Fibroblast of skin of right quadriceps (primary cell): Measurements from ENCODE around the gene SNX5.

Source experiments
- DNase-seq: peaks from one replicate; pipeline ENCODE4 v3.0.0-alpha.2; 2013

SNX5 gene

GRCh38 chr20:17968366-17969277 lies at the start of gene SNX5, which contains the start of gene MGME1:
Gene SNX5 (minus strand): TSS chr20:17968794. CDS start chr20:17968425, 369 bp downstream.
Gene MGME1 (plus strand): TSS chr20:17969018. CDS start chr20:17969860, 842 bp downstream.
- peak; percentile 100 for DNase-seq

- no peak for DNase-seq
Observed at GRCh38 chr20:18018100-18018499, 49.5 kb upstream of the SNX5 start.

DNA sequence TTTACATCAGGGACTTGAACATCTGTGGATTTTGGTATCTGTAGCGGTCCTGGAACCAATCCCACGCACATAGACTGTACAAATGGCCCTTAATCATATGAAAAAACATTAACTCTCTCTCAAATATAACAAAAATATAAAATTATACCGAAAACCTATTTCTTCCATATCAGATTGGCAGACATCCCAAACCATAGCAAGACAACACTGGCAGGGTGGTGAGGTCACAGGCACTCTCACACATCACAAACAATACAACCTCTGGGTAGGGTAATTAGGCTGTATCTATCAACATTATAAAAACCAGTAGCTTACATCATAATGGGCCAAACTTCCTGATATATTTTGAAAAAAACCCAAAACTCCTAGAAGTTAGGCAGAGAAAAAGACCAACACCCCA lies 48.2 kb upstream of the SNX5 start:
- no peak for DNase-seq

DNA sequence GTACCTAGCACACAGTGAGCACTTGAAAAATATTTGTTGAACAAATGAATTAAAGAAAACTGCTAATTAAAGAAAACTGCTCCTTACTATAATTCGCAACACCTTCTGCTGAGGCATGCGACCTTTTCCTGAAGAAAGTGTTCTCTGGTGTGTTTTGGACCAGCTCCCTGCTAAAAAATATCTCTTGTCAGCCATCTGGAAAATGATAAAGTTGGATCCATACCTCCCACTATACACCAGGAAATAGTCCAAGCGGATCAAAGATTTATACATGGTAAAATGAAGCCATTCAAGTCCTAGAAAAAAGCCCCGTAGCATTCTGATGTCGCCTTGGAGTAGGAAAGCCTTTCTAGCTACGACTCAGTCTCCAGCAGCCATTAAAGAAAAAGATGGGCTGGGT lies 45.8 kb upstream of the SNX5 start:
- no peak for DNase-seq

GRCh38 chr20:18012901-18013300 lies 44.3 kb upstream of the SNX5 start:
- DNase-seq, result no peak

DNA sequence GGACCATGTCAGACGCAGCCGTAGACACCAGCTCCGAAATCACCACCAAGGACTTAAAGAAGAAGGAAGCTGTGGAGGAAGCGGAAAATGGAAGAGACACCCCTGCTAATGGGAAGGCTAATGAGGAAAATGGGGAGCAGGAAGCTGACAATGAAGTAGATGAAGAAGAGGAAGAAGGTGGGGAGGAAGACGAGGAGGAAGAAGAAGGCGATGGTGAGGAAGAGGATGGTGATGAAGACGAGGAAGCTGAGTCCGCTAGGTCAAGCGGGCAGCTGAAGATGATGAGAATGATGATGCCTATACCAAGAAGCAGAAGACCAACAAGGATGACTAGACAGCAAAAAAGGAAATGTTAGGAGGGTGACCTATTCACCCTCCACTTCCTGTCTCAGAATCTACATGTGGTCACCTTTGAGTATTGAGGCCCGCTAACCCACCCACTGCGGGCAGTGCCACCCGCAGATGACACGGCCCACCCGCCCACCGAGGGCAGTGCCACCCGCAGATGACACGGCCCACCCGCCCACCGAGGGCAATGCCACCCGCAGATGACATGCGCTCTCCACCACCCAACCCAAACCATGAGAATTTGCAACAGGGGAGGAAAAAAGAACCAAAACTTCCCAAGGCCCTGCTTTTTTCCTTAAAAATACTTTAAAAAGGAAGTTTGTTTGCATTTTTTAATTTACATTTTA lies 43.5 kb upstream of the SNX5 start:
- DNase-seq, result no peak

DNA sequence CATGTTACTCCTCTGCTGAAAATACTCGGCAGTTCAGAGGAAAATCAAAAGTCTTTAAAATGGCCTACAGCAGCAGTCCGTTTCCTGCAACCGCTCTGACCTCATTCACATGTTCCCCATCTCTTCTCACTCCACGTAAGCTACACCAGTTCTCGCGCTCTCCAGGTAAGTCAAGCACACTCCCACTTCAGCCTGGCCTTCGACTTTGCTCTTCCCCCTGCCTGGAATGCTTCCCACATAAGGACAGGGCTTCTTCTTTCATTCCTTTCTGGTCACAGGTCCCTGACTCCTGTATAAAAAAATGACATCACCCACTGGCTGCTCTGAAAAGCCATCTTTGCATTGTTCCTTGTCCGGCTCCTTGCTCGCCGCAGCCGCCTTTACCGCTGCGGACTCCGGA lies 42.9 kb upstream of the SNX5 start:
- DNase-seq, result no peak

DNA sequence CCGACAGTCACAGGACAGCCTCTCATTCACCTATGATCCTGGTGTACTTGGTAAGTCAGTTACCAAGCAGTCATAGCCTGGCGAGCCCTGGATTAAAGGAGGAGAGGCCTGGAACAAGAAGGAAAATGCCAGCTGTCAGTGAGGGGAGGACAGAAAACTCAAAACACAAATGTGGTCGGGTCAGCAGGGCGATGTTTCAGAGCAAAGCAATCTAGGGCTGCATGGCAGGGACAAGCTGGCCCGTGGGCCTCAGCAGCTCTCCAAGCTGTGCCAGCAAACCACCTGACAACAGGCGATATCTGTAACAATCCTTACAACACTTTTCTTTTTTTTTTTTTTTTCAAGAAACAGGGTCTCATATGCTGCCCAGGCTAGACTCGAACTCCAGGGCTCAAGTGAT lies 40.5 kb upstream of the SNX5 start:
- DNase-seq, result no peak

DNA sequence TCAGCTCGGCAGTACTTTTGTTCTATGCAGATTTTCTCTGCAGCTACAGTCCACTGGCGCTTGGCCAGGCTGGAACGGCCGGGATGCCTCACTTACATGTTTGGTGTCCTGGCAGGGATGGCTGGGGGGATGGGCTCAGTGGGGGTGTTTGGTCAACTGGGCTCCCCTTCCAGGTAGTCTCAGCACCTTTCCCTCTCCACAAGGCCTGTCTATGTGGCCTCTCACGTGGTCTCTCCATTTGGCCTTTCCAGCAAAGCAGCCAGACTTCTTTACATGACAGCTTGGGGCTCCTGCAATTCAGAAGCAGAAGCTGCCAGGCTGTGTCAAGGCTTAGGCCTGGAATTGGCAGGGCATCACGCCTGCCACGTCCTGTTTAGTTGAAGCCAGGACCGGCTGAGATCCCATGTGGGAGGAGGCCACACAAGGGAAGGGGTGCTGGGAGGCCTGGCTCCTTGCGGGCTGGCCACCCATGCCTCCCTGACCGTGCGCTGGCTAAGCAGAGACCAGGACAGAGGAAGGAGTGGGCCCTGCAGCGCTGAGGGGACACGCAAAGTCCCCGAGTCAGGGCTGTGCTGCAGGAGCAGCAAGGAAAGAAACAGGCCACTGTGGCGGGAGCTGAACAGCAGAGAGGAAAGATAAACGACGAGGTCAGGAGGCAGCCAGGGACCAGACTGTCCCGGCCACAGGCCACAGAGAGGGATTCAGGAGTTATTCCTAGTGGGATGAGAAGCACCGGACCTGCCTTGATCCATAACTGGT lies 39.1 kb upstream of the SNX5 start:
- DNase-seq, result no peak

GRCh38 chr20:18006684-18007083 lies 38.1 kb upstream of the SNX5 start:
- DNase-seq, result no peak

DNA sequence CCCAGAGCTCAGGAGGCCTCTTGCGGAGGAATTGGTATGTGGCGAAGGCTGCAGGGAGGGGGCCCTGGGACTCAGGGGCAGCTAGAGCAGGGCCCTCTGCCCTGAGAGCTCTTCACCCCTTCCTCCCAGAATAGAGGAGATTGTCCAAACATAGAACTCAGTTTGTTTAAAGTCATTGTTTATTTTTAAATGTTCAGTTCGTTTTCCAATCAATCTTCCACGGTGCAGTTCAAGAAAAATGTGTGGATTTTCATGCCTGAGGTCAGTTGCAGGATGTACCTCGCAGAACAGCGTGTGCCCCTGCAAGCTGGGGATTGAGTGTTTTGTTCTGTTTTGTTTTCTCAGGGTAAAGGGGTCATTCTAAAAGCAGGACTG lies 37.4 kb upstream of the SNX5 start:
- DNase-seq, result no peak

- DNase-seq, result no peak
Observed at GRCh38 chr20:18005170-18005989, 36.8 kb upstream of the SNX5 start.

DNA sequence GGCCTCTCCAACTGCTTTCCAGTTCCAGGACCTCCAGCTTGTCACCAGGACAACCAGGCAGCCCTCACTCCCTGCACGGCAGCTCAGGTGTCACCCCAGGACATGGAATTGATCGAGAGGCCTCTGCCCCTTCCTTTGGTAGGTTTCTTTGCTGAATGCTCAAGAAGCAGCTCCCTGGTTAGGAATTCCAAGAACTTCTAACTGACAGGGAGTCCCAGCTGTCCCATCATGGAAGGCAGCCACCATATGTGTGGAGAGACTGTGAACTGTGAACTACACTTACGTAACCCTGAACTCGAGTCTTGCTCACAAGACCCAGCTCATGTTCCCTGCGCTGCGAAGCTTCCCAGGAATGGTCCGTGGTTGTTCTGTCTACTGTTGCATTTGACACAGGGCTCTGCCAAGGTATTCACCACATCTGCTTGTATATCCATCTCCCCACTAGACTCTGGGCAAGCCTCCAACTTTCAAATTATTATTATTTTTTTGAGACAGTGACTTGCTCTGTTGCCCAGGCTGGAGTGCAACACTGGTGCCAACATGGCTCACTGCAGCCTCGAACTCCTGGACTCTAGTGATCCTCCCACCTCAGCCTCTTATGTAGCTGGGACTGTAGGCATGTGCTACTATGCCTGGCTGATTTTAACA lies 35.9 kb upstream of the SNX5 start:
- peak; percentile 17 for DNase-seq

- no peak for DNase-seq
Observed at GRCh38 chr20:18003897-18004296, 35.3 kb upstream of the SNX5 start.

DNA sequence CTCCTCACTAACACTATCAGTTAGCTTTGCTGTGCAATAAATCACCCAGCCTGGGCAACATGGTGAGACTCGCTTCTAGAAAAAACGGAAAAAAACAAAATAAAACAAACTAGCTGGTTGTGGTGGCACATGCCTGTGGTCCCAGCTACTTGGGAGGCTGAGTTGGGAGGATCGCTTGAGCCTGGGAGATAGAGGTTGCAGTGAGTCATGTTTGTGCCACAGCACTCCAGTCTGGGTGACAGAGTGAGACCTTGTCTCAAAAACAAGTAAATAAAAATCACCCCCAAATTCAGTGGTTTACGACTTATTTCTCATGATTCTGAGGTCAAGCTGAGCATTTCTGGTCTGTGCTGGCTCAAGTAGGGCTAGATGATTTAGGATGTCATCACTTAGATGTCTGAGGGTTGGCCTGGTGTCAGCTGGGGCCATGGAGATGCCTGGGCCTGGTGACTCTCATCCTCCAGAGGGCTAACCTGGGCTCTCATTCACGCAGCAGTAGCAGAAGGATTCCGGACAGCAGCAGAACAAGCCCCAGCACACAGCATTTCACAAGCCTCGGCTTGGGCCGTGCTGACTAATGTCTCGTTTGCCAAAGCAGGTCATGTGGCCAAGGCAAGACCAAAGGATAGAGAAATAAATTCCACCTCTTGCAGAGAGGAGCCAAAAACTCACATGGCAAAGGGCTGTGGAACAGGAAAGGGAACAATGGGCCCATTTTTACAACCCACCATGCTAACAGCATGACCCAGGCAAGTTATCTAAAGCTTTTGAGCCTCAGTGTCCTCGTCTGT lies 32.7 kb upstream of the SNX5 start:
- peak; percentile 52 for DNase-seq

DNA sequence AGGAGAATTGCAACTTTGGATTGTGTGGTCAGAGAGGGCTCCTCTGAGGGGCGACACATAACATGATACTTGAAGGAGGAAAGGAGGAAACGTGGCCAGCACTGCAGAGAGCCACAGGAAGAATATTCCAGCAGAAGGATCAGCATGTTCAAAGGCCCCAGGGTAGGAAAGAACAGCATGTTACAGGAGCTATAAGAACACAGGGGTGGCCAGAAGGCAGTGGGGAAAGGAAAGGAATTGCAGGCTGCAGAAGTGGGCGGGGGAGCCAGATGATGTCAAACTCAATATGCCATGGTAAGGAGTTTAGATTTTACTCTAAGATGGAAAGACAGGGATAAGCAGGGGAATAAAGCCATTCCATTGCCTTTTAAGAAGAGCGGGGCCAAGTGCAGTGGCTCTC lies 31.0 kb upstream of the SNX5 start:
- no peak for DNase-seq

DNA sequence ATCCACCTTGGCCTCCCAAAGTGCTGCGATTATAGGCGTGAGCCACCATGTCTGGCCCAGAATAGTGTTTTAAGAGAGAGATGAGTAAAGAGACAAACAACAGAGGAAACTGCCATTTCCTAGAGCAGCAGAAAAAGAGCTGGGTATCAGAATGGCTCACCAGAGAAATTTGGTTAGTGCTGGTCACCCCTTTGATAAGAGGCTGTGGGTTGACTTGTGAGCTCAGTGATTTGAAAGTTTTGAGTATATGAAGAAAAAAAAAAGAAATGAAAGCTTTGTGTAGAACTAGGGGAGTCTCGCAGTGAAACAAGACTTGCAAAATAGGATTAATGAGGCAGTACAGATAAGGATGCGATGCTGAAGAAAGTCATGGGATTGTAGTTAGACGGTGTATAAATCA lies 29.9 kb upstream of the SNX5 start:
- no peak for DNase-seq

- DNase-seq, result peak; percentile 72
Observed at GRCh38 chr20:17995967-17996819, 27.6 kb upstream of the SNX5 start.

GRCh38 chr20:17993546-17993945 lies 25.0 kb upstream of the SNX5 start:
- DNase-seq, result no peak

DNA sequence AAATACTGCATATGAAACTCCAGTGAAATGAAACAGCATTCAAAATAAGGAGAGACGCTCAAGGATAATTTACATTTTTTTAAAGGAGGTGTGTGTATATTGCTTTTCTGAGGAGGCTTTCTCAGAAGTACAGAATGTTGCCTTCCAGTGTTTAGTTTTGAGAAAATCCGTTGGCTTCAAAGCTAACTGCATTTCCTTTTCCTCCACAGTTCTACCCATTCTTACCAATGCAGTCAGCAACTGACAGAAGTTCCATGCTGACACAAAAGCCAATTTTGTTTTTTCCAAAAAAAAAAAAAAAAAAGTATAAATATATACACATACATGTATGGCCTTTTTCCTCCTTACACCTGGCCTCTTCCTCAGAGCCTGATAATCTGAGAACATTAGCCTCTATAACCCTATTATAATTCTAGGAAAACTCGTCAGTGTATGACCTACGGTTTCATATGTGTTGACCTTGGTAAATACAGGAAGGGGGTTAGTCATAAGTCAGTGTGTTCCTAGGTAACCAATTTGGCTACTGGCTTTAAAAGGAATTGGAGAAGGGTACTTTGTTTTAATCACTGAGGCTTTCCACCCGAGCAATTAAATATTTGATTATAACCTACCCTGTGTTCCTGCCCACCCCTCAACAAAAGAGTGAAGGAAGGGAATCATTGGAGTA lies 24.4 kb upstream of the SNX5 start:
- DNase-seq, result no peak
